ENCODE measurements around the gene SLC35E3. TPM values are rescaled to one million over a fixed set of nuclear protein-coding genes. Genes with fewer than 3 reads are reported as not detected.
"Not testable (repeated sequence)": the region's sequence is repeated elsewhere in the genome, so short reads cannot be mapped to it uniquely, and the experiment has no call there.

SLC35E3 gene
- total RNA-seq, 2 donors from 2014 or later: 7.2 to 9.4 TPM

GRCh38 chr12:68790952-68791234 lies 44.9 kb downstream of the SLC35E3 start:
- no peak for DNase-seq
- no peak for ATAC-seq
- intact Hi-C loops (cut with DNase I, micrococcal nuclease): no loop called here

- no peak for DNase-seq
- ATAC-seq: no peak
- intact Hi-C loops (cut with DNase I, micrococcal nuclease): no loop called here
These were observed 46.0 kb downstream of the SLC35E3 start for GRCh38 chr12:68791897-68792481.

GRCh38 chr12:68792952-68793351 lies 47.0 kb downstream of the SLC35E3 start:
- DNase-seq: no peak
- ATAC-seq: peak; percentile 76
- intact Hi-C loops (cut with DNase I, micrococcal nuclease): no loop called here

GRCh38 chr12:68793436-68793835 lies 47.5 kb downstream of the SLC35E3 start:
- intact Hi-C loops (cut with DNase I, micrococcal nuclease): no loop called here
- ATAC-seq (no peak), DNase-seq (no peak)

- intact Hi-C loops (cut with DNase I, micrococcal nuclease): no loop called here
- no peak for ATAC-seq
- no peak for DNase-seq
These were observed 48.1 kb downstream of the SLC35E3 start for GRCh38 chr12:68793975-68794652.

- ATAC-seq (no peak), DNase-seq (no peak)
- intact Hi-C loops (cut with DNase I, micrococcal nuclease): no loop called here
These were observed 48.8 kb downstream of the SLC35E3 start for GRCh38 chr12:68794653-68795251.

GRCh38 chr12:68796399-68796798 lies 50.4 kb downstream of the SLC35E3 start:
- DNase-seq (no peak), ATAC-seq (no peak)
- intact Hi-C loops (cut with DNase I, micrococcal nuclease): no loop called here

- ATAC-seq (no peak), DNase-seq (no peak)
- intact Hi-C loops (cut with DNase I, micrococcal nuclease): no loop called here
These were observed 52.9 kb downstream of the SLC35E3 start for GRCh38 chr12:68798882-68799234.

- DNase-seq (no peak), ATAC-seq (peak; percentile 71)
- intact Hi-C loops (cut with DNase I, micrococcal nuclease): no loop called here
These were observed 54.3 kb downstream of the SLC35E3 start for GRCh38 chr12:68800294-68800693.

- ATAC-seq; intact Hi-C loops (cut with DNase I, micrococcal nuclease): not testable (repeated sequence)
These were observed 55.1 kb downstream of the SLC35E3 start for GRCh38 chr12:68801124-68801523.

GRCh38 chr12:68802372-68802745 lies 56.4 kb downstream of the SLC35E3 start:
- ATAC-seq; DNase-seq; intact Hi-C loops (cut with DNase I, micrococcal nuclease): not testable (repeated sequence)

More at GRCh38 chr12:68801124-68801523, 55.1 kb downstream of the SLC35E3 start:
- not testable (repeated sequence) for DNase-seq

GRCh38 chr12:68802911-68803651 lies 57.1 kb downstream of the SLC35E3 start:
- intact Hi-C loops (cut with DNase I, micrococcal nuclease); DNase-seq; ATAC-seq: not testable (repeated sequence)

- ATAC-seq: no peak
- intact Hi-C loops (cut with DNase I, micrococcal nuclease): no loop called here
These were observed 58.1 kb downstream of the SLC35E3 start for GRCh38 chr12:68803948-68804656.

GRCh38 chr12:68804657-68805591 lies 58.9 kb downstream of the SLC35E3 start:
- DNase-seq (no peak), ATAC-seq (no peak)
- intact Hi-C loops (cut with DNase I, micrococcal nuclease): no loop called here

More at GRCh38 chr12:68803948-68804656, 58.1 kb downstream of the SLC35E3 start:
- no peak for DNase-seq

GRCh38 chr12:68805592-68806120 lies 59.7 kb downstream of the SLC35E3 start:
- intact Hi-C loops (cut with DNase I, micrococcal nuclease): no loop called here
- DNase-seq (no peak), ATAC-seq (no peak)

- ATAC-seq: no peak
- intact Hi-C loops (cut with DNase I, micrococcal nuclease): no loop called here
- no peak for DNase-seq
These were observed 60.7 kb downstream of the SLC35E3 start for GRCh38 chr12:68806488-68807237.

GRCh38 chr12:68807274-68807575 lies 61.2 kb downstream of the SLC35E3 start:
- DNase-seq; intact Hi-C loops (cut with DNase I, micrococcal nuclease); ATAC-seq: not testable (repeated sequence)
